GM20000 (cell line): ENCODE measurements around the gene KRT23.

Experiments used
- DNase-seq: peaks from one replicate; pipeline ENCODE4 v3.0.0; 2012; ENCODE audit warnings: low spot score
- TF ChIP-seq, protein P1 (sequence below): IDR thresholded peaks from 2 replicates; pipeline ENCODE4 v1.5.1; 2012; ENCODE audit warnings: mild to moderate bottlenecking, control low read depth; ENCODE audit errors: extremely low read depth, missing control alignments

Gene KRT23

DNA sequence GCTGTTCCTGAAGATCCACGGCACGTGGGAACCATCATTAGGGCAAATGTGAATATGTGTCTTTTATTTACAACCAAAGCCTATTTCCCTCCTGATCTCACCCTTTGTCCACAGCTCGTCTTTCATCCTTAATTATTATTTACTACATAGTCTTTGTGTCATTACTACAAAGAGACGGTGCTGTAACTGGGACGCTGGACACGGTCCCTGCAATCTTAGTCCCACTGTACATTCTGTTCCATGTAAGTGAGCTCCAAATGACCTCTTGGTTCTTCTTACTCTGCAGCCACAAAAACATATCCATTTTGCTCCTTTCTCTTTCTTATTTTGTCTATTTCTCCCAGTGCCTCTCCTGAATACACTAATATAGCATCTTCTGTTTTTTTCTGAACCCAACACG is 12.7 kb upstream of the KRT23 start:
- TF ChIP-seq, protein P1, sequence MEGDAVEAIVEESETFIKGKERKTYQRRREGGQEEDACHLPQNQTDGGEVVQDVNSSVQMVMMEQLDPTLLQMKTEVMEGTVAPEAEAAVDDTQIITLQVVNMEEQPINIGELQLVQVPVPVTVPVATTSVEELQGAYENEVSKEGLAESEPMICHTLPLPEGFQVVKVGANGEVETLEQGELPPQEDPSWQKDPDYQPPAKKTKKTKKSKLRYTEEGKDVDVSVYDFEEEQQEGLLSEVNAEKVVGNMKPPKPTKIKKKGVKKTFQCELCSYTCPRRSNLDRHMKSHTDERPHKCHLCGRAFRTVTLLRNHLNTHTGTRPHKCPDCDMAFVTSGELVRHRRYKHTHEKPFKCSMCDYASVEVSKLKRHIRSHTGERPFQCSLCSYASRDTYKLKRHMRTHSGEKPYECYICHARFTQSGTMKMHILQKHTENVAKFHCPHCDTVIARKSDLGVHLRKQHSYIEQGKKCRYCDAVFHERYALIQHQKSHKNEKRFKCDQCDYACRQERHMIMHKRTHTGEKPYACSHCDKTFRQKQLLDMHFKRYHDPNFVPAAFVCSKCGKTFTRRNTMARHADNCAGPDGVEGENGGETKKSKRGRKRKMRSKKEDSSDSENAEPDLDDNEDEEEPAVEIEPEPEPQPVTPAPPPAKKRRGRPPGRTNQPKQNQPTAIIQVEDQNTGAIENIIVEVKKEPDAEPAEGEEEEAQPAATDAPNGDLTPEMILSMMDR = no peak
- DNase-seq = no peak

DNA sequence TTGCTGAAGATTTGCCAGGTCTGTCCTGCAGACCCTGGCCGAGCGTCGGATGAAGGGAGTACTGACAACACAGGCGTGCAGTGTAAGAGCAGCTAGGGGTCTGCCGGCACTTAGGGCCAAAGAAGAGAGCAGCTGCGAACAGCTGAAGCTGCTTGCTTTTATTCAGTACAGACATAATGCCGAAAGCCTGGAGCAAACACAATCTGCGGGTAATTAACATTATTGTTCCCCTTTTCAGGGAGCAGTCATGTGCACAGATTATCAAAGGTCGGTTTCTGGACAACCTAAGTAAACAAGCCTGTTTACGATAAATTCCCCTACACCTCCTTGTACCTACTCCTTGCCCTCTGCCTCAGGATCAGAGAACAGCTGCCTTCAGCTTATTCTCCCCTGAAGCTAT is 12.0 kb upstream of the KRT23 start:
- TF ChIP-seq, protein P1 = no peak
- DNase-seq = no peak

DNA sequence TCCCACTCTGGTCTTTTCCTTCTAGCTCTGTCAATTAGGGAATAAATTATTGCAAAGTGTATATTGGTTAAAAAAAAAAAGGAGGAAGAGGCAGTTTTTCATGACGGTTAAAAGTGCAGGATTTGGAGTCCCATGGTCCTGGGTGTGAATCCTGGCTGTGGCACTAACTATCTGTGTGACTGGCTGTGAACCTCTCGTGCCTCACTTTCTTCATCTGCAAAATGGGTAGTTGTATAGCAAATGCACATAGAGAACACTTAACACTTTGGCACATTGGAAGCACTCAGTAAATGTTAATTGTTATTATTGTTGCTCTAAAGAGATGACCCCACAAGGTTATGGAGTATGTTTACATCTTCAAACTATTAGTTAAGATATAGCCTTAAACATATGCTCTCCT is 10.5 kb upstream of the KRT23 start:
- TF ChIP-seq, protein P1 = no peak
- no peak for DNase-seq

DNA sequence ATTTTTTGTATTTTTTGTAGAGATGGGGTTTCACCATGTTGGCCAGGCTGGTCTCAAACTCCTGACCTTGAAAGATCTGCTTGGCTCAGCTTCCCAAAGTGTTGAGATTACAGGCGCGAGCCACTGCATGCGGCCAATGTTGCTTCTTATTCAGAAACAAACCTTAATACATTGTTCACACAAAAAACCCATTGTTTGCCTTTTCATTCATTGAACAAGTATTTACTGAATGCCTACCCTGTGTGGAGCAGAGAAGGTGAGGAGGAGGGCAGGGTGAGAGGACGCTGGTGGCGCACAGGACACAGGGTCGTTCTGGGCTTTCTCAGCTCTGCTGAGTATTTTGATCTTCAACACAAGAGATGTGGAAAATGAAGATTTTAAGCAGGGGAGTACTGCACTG is 8.0 kb upstream of the KRT23 start:
- TF ChIP-seq, protein P1 = no peak
- no peak for DNase-seq

DNA sequence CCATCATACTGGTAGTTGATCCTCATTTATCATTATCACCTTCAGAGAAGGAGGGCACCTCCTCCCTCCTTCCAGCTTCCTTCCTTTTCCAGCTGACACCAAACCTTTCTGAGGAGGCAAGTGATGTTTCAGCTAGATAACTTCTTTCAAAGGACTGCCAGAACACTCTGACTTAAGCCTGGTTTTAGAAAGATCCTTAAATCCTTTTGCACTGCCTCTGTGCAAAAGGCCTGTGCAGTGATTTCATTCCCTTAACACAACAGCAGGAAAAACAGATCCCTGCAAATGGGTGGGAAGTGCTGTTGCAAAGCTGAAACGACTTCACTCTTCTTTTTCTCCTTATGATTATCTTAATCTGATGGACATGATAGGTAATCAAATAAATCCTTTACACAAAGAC is 7.1 kb upstream of the KRT23 start:
- DNase-seq = no peak
- TF ChIP-seq, protein P1 = no peak

DNA sequence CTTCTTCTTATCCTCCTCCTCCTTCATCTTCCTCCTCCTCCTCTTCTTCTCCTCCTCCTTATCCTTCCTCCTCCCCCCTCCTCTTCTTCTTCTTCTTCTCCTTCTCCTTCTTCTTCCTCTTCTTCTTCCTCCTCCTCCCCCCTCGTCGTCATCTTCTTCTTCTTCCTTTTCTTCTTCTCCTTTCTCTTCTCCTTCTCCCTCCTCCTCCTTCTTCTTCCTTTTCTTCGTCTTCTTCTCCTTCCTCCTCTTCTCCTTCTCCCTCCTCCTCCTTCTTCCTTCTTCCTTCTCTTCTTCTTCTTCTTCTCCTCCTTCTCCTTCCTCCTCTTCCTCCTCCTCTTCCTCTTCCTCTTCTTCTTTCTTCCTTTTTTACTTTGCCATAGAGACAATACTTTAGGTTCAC is 5.1 kb upstream of the KRT23 start:
- no peak for DNase-seq
- TF ChIP-seq, protein P1 = no peak

DNA sequence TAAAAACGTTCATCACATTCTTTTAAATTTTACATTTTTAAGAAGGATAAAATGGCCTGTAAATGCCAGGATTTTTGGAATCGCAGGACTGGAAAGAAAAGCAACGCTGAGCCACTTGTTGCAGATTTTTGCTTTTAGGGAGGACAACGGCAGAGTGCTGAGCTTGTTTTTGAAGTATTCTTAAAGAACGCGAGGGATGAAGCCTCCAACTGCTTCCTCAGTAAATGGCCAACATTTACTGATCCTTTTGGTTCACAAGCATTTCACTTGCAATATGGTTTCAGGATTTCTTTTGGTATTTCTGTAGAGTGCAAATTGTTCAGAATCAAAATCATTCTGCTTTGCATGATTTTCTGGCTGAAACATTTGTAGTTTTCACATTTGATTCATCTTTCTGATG is 2.8 kb upstream of the KRT23 start:
- no peak for DNase-seq
- TF ChIP-seq, protein P1 = no peak
